ENCODE data around the gene APBA1. TPM values are rescaled to one million over a fixed set of nuclear protein-coding genes. Genes with fewer than 3 reads are reported as not detected.

Gene APBA1
- total RNA-seq, 1 donor from 2014 or later: 5.9 TPM

DNA sequence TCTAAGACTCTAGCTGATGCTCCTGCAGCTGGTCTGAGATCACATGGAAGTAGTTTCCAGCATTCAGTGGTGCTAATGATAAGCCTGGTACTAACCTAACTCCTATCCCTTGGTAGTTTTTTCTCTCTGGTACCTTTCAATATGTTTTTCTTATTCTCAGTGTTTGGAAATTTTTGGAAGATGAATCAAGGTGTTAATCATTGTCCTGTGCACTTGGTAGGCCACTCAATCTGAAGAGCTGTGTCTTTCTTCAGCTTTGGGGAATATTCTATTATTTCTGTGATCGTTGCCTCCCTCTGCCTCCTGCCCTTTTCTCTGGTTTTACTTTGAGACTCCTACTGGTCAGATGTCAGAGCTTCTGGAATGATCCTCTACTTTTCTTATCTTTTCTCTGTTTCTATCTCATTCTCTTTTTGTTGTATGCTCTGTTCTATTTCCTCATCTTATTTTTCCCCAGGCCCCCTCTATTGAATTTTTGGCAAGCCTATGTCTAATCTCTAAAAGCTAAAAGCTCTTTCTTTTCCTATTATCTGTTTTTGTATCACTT lies 136.8 kb downstream of the APBA1 start:
- Mint-ChIP-seq H3K36me3 (ENCODE audit: low read depth, unreplicated experiment) (no peaks in the 10 kb centered on the region), H3K27me3 (ENCODE audit: low read depth, unreplicated experiment) (peaks cover 13% of the 10 kb centered on the region), H3K4me3 (ENCODE audit: unreplicated experiment) (no peak overlapping the region), H3K4me1 (ENCODE audit: low read depth, unreplicated experiment) (no peaks in the 10 kb centered on the region), H3K27ac (ENCODE audit: unreplicated experiment) (no peak overlapping the region), H3K9me3 (ENCODE audit: unreplicated experiment) (no peaks in the 10 kb centered on the region)
- Histone ChIP-seq H3K9ac (ENCODE audit: low read length) (peak overlapping the region; percentile 0), H3K4me3 (ENCODE audit: insufficient read depth, low read depth, low read length) (no peak overlapping the region), H3K27ac (ENCODE audit: low read depth, low read length) (no peak overlapping the region), H3K4me1 (ENCODE audit: insufficient read depth, low read length) (no peaks in the 10 kb centered on the region), H3K79me2 (ENCODE audit: insufficient read depth, low read length) (no peaks in the 10 kb centered on the region), H3K9me3 (ENCODE audit: insufficient read depth, low read depth, low read length) (no peaks in the 10 kb centered on the region), H2AFZ (ENCODE audit: low read depth, low read length) (no peak overlapping the region), H3K27me3 (ENCODE audit: insufficient read depth, low read length) (no peaks in the 10 kb centered on the region), H4K20me1 (ENCODE audit: insufficient read depth, low read length) (no peaks in the 10 kb centered on the region), H3K36me3 (ENCODE audit: insufficient read depth, low read length) (no peaks in the 10 kb centered on the region), H3K4me2 (ENCODE audit: low read length) (no peak overlapping the region)
- FAIRE-seq (no peak), DNase-seq (ENCODE audit: low read depth) (no peak)
- TF ChIP-seq, protein P1, sequence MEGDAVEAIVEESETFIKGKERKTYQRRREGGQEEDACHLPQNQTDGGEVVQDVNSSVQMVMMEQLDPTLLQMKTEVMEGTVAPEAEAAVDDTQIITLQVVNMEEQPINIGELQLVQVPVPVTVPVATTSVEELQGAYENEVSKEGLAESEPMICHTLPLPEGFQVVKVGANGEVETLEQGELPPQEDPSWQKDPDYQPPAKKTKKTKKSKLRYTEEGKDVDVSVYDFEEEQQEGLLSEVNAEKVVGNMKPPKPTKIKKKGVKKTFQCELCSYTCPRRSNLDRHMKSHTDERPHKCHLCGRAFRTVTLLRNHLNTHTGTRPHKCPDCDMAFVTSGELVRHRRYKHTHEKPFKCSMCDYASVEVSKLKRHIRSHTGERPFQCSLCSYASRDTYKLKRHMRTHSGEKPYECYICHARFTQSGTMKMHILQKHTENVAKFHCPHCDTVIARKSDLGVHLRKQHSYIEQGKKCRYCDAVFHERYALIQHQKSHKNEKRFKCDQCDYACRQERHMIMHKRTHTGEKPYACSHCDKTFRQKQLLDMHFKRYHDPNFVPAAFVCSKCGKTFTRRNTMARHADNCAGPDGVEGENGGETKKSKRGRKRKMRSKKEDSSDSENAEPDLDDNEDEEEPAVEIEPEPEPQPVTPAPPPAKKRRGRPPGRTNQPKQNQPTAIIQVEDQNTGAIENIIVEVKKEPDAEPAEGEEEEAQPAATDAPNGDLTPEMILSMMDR (IDR thresholded peaks at IDR 0.05; ENCODE audit: insufficient read depth, low read depth, low read length): no peak
- no peak for TF ChIP-seq EZH2 (IDR thresholded peaks at IDR 0.05; ENCODE audit: insufficient read depth, low read length)

DNA sequence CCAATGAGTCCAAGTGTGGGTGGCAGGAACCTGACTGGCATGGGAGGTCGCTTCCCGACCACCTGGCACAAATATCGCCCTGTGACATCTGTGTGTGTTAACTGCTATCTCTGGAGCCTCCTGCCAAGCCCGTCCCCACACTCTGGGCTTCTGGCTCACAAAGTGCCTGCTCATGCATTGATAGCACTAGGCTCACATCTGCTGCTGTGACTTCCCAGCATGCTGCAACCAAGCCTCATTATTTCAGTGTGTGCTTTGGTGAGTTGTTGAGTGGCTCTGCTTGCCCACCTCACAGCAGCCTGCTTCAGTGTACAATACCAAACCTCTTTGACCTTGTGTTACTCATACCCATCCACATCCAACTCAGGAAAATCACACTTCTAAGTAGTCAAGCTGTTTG lies 139.8 kb downstream of the APBA1 start:
- H2AFZ ChIP-seq (ENCODE audit: low read depth, low read length): no peak overlapping the region
- H3K79me2 ChIP-seq (ENCODE audit: insufficient read depth, low read length): no peaks in the 10 kb centered on the region
- H3K27ac Mint-ChIP-seq (ENCODE audit: unreplicated experiment): no peak overlapping the region
- H3K4me1 Mint-ChIP-seq (ENCODE audit: low read depth, unreplicated experiment): no peaks in the 10 kb centered on the region
- H3K27ac ChIP-seq (ENCODE audit: low read depth, low read length): no peak overlapping the region
- H3K27me3 ChIP-seq (ENCODE audit: insufficient read depth, low read length): no peaks in the 10 kb centered on the region
- no peaks in the 10 kb centered on the region for H3K4me1 ChIP-seq (ENCODE audit: insufficient read depth, low read length)
- H3K27me3 Mint-ChIP-seq (ENCODE audit: low read depth, unreplicated experiment): peaks cover 5% of the 10 kb centered on the region
- no peaks in the 10 kb centered on the region for H4K20me1 ChIP-seq (ENCODE audit: insufficient read depth, low read length)
- no peak overlapping the region for H3K9ac ChIP-seq (ENCODE audit: low read length)
- TF ChIP-seq EZH2 (IDR thresholded peaks at IDR 0.05; ENCODE audit: insufficient read depth, low read length): no peak
- TF ChIP-seq, protein P1 (IDR thresholded peaks at IDR 0.05; ENCODE audit: insufficient read depth, low read depth, low read length): no peak
- no peaks in the 10 kb centered on the region for H3K36me3 Mint-ChIP-seq (ENCODE audit: low read depth, unreplicated experiment)
- no peaks in the 10 kb centered on the region for H3K36me3 ChIP-seq (ENCODE audit: insufficient read depth, low read length)
- FAIRE-seq (no peak), DNase-seq (ENCODE audit: low read depth) (no peak)
- H3K4me3 Mint-ChIP-seq (ENCODE audit: unreplicated experiment): no peak overlapping the region
- H3K4me2 ChIP-seq (ENCODE audit: low read length): no peak overlapping the region
- H3K9me3 Mint-ChIP-seq (ENCODE audit: unreplicated experiment): no peaks in the 10 kb centered on the region
- no peaks in the 10 kb centered on the region for H3K9me3 ChIP-seq (ENCODE audit: insufficient read depth, low read depth, low read length)
- H3K4me3 ChIP-seq (ENCODE audit: insufficient read depth, low read depth, low read length): no peak overlapping the region

DNA sequence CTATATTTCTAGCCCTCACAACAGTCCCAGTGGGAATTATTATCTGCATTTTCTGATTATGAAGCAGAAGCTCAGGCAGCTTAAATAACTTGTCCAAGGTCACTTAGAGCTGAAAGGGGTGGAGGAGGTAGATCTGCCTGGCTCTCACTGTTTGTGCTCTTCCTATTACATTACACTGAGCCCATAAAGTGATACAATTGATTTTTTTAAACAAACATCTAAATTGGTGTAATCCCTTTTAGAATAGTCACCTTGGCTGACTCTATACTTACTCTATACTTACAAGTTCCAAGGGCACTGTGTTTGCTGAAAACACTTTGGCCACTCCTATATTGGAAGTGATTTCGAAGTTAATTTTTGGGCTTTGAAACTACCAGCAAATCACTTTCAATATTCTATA lies 144.7 kb downstream of the APBA1 start:
- Histone ChIP-seq H3K4me2 (ENCODE audit: low read length) (no peak overlapping the region), H4K20me1 (ENCODE audit: insufficient read depth, low read length) (peaks cover 4% of the 10 kb centered on the region), H3K4me3 (ENCODE audit: insufficient read depth, low read depth, low read length) (no peak overlapping the region), H3K9ac (ENCODE audit: low read length) (no peak overlapping the region), H3K27ac (ENCODE audit: low read depth, low read length) (no peak overlapping the region), H3K9me3 (ENCODE audit: insufficient read depth, low read depth, low read length) (no peaks in the 10 kb centered on the region), H3K36me3 (ENCODE audit: insufficient read depth, low read length) (no peaks in the 10 kb centered on the region), H3K27me3 (ENCODE audit: insufficient read depth, low read length) (no peaks in the 10 kb centered on the region), H3K79me2 (ENCODE audit: insufficient read depth, low read length) (no peaks in the 10 kb centered on the region), H2AFZ (ENCODE audit: low read depth, low read length) (no peak overlapping the region), H3K4me1 (ENCODE audit: insufficient read depth, low read length) (no peaks in the 10 kb centered on the region)
- FAIRE-seq (no peak), DNase-seq (ENCODE audit: low read depth) (no peak)
- Mint-ChIP-seq H3K9me3 (ENCODE audit: unreplicated experiment) (peaks cover 6% of the 10 kb centered on the region), H3K27me3 (ENCODE audit: low read depth, unreplicated experiment) (peaks cover 2% of the 10 kb centered on the region), H3K4me1 (ENCODE audit: low read depth, unreplicated experiment) (no peaks in the 10 kb centered on the region), H3K27ac (ENCODE audit: unreplicated experiment) (no peak overlapping the region), H3K4me3 (ENCODE audit: unreplicated experiment) (no peak overlapping the region), H3K36me3 (ENCODE audit: low read depth, unreplicated experiment) (no peaks in the 10 kb centered on the region)
- TF ChIP-seq EZH2 (IDR thresholded peaks at IDR 0.05; ENCODE audit: insufficient read depth, low read length): no peak

All from astrocyte (in vitro differentiated cells and primary cell).